Gastrocnemius medialis (tissue), 4 donors: ENCODE data around the gene APBA2. TPM values are rescaled to one million over a fixed set of nuclear protein-coding genes. Genes with fewer than 3 reads are reported as not detected.

ENCODE experiments used
- ATAC-seq, 2 donors: fragments of 150-250 bp; one replicate each; pipeline ENCODE4 v1.9.1; 2016
- DNase-seq, 2 donors: peaks; one replicate each; pipeline ENCODE4 v3.0.0-alpha.2; 2019
- H3K27ac ChIP-seq, 4 donors: fragments of 200-600 bp; sonication (generic); 1 replicate in 1 of 4; 2 replicates in 3 of 4; pipeline ENCODE4 v1.5.1; 2016 to 2018; ENCODE audit warnings: mild to moderate bottlenecking in 2 of 4, moderate library complexity in 1 of 4
- H3K27me3 ChIP-seq, 3 donors: fragments of 200-600 bp; sonication (generic) in 2 of 3; 1 replicate in 1 of 3; 2 replicates in 2 of 3; pipeline versions ENCODE4 v1.5.1 to v1.6.0; 2016 to 2019; ENCODE audit warnings: mild to moderate bottlenecking in 1 of 3, moderate library complexity in 1 of 3
- H3K36me3 ChIP-seq, 2 donors: fragments of 200-600 bp; sonication (generic) in 1 of 2; one replicate each; pipeline ENCODE4 v1.5.1; 2017 to 2018
- H3K4me1 ChIP-seq, 2 donors: fragments of 200-600 bp; sonication (generic) in 1 of 2; one replicate each; pipeline ENCODE4 v1.5.1; 2016 to 2017; ENCODE audit warnings: mild to moderate bottlenecking in 2 of 2
- H3K4me3 ChIP-seq, 4 donors: fragments of 200-600 bp; sonication (generic) in 3 of 4; 1 replicate in 1 of 4; 2 replicates in 3 of 4; pipeline ENCODE4 v1.5.1; 2016 to 2019; ENCODE audit warnings: mild to moderate bottlenecking in 2 of 4
- H3K9me3 ChIP-seq, 3 donors: fragments of 200-600 bp; sonication (generic) in 2 of 3; 1 replicate in 1 of 3; 2 replicates in 2 of 3; pipeline ENCODE4 v1.5.1; 2016 to 2019
- CTCF ChIP-seq, 5 experiments: fragments of 450-650 bp in 3 of 5; fragments of 200-600 bp in 2 of 5; sonication (generic) in 2 of 5; IDR thresholded peaks in 4 of 5; conservative IDR thresholded peaks in 1 of 5; 1 replicate in 4 of 5; 2 replicates in 1 of 5; pipeline ENCODE4 v1.5.1; 2016 to 2019; ENCODE audit warnings: antibody characterized with exemption in 5 of 5, mild to moderate bottlenecking in 3 of 5, moderate library complexity in 3 of 5
- POLR2A ChIP-seq, 2 donors: fragments of 450-650 bp; IDR thresholded peaks; one replicate each; pipeline ENCODE4 v1.6.1; 2017; ENCODE audit warnings: antibody characterized with exemption in 2 of 2, mild to moderate bottlenecking in 2 of 2, moderate library complexity in 2 of 2
- in situ Hi-C, 4 donors: fragments of 200-750 bp; cut with MboI; loops; one replicate each; pipeline versions ENCODE4 v1.15.0 to v1.8.0; 2017; ENCODE audit warnings: low sequenced_read_pairs in 4 of 4
- intact Hi-C: fragments of 100-400 bp; cut with DNase I; formaldehyde crosslinking; loops from one replicate; pipeline ENCODE4 v1.15.1; 2023; ENCODE audit warnings: low total_unique reads
- total RNA-seq, 4 donors: library from RNA; depleted of rRNA; stranded (reverse); fragments of >200 nt; gene quantifications; one replicate each; pipeline versions ENCODE4 v1.1.0 to v1.2.3, GENCODE V29; 2016

Gene APBA2
- total RNA-seq, 4 donors from 2014 or later: 0.19 to 0.31 TPM; not detected in 2

- no peak overlapping the region for H3K27ac ChIP-seq
- no peaks in the 10 kb centered on the region for H3K36me3 ChIP-seq
- no peaks in the 10 kb centered on the region for H3K9me3 ChIP-seq
- in situ Hi-C loops: no loop called here
- no peak overlapping the region for H3K4me3 ChIP-seq
- H3K27me3 ChIP-seq: no peaks in the 10 kb centered on the region
- TF ChIP-seq POLR2A (IDR thresholded peaks at IDR 0.05): no peak
- TF ChIP-seq CTCF (IDR thresholded peaks at IDR 0.05 in 4 of 5, conservative IDR thresholded peaks at IDR 0.05 in 1 of 5): no peak
- intact Hi-C loops: no loop called here
- ATAC-seq (no peak), DNase-seq (no peak)
- no peaks in the 10 kb centered on the region for H3K4me1 ChIP-seq
These were observed 9.0 kb upstream of the APBA2 start for GRCh38 chr15:28876845-28877185.

- Histone ChIP-seq H3K4me3 (no peak overlapping the region), H3K27ac (no peak overlapping the region), H3K36me3 (no peaks in the 10 kb centered on the region), H3K27me3 (no peaks in the 10 kb centered on the region), H3K4me1 (no peaks in the 10 kb centered on the region), H3K9me3 (no peaks in the 10 kb centered on the region)
- TF ChIP-seq CTCF (IDR thresholded peaks at IDR 0.05 in 4 of 5, conservative IDR thresholded peaks at IDR 0.05 in 1 of 5) (no peak), POLR2A (IDR thresholded peaks at IDR 0.05) (no peak)
- intact Hi-C loops (no loop called here), in situ Hi-C loops (no loop called here)
- ATAC-seq: no peak
- DNase-seq: no peak
These were observed 7.6 kb upstream of the APBA2 start for GRCh38 chr15:28878209-28878608.

GRCh38 chr15:28879551-28879950 is 6.2 kb upstream of the APBA2 start:
- Histone ChIP-seq H3K27ac (no peak overlapping the region), H3K27me3 (peaks cover 0 to 2% (median under 1%) of the 10 kb centered on the region in 3 donors), H3K4me1 (no peaks in the 10 kb centered on the region), H3K36me3 (no peaks in the 10 kb centered on the region), H3K4me3 (no peak overlapping the region), H3K9me3 (no peaks in the 10 kb centered on the region)
- ATAC-seq (no peak), DNase-seq (no peak)
- intact Hi-C loops: no loop called here
- in situ Hi-C loops: no loop called here
- no peak for TF ChIP-seq CTCF (IDR thresholded peaks at IDR 0.05 in 4 of 5, conservative IDR thresholded peaks at IDR 0.05 in 1 of 5)

GRCh38 chr15:28880680-28881079 is 5.1 kb upstream of the APBA2 start:
- Histone ChIP-seq H3K9me3 (no peaks in the 10 kb centered on the region), H3K4me1 (no peaks in the 10 kb centered on the region), H3K36me3 (no peaks in the 10 kb centered on the region), H3K27ac (no peak overlapping the region), H3K27me3 (peaks cover 8 to 13% (median 10%) of the 10 kb centered on the region in 3 donors), H3K4me3 (no peak overlapping the region)
- TF ChIP-seq CTCF (IDR thresholded peaks at IDR 0.05 in 4 of 5, conservative IDR thresholded peaks at IDR 0.05 in 1 of 5) (no peak), POLR2A (IDR thresholded peaks at IDR 0.05) (no peak)
- intact Hi-C loops (no loop called here), in situ Hi-C loops (no loop called here)
- DNase-seq (no peak), ATAC-seq (no peak)

GRCh38 chr15:28881170-28881569 is 4.6 kb upstream of the APBA2 start:
- DNase-seq (no peak), ATAC-seq (no peak)
- Histone ChIP-seq H3K27ac (no peak overlapping the region), H3K4me1 (no peaks in the 10 kb centered on the region), H3K9me3 (no peaks in the 10 kb centered on the region), H3K4me3 (no peak overlapping the region), H3K27me3 (peaks cover 8 to 13% (median 11%) of the 10 kb centered on the region in 3 donors), H3K36me3 (no peaks in the 10 kb centered on the region)
- no peak for TF ChIP-seq POLR2A (IDR thresholded peaks at IDR 0.05)
- TF ChIP-seq CTCF (IDR thresholded peaks at IDR 0.05 in 4 of 5, conservative IDR thresholded peaks at IDR 0.05 in 1 of 5): no peak
- in situ Hi-C loops (no loop called here), intact Hi-C loops (no loop called here)
